K562 (cell line): ENCODE data around the gene DYNC1H1. TPM values are rescaled to one million over a fixed set of nuclear protein-coding genes. Genes with fewer than 3 reads are reported as not detected.

Source experiments
- ATAC-seq: fragments of 200-7000 bp; cut with Tn5 transposase; 3 replicates; pipeline ENCODE4 v1.9.1; 2020; ENCODE audit warnings: moderate library complexity
- BruUV-seq: library from RNA; stranded (reverse); fragments of 400-500 nt; replicated peaks from 2 replicates; lab custom pipeline; 2021; lab: Mats Ljungman, UMichigan
- CTCF ChIA-PET: fragments of 300-600 bp; formaldehyde crosslinking; extraction: SDS; loops from one replicate; lab custom pipeline; 2021; ENCODE audit warnings: low intra/inter-chr PET ratio; lab: Yijun Ruan, JAX
- POLR2A ChIA-PET: fragments of 300-600, 350-650 bp; sonication (Branson Sonifier 250); formaldehyde crosslinking; extraction: SDS; loops from one replicate; lab custom pipeline; 2021; ENCODE audit warnings: antibody characterized with exemption, inconsistent platforms; lab: Yijun Ruan, JAX
- DNase-seq, 4 experiments: peaks; one replicate each; pipeline versions ENCODE4 v3.0.0 to v3.0.0-alpha.2; 2011 to 2018; ENCODE audit warnings: low spot score in 3 of 4, mixed read lengths in 3 of 4; ENCODE audit errors: extremely low read depth in 1 of 4
- FAIRE-seq: peaks from 2 replicates; lab custom pipeline; 2011; peaks lifted over from hg19 to GRCh38; lab: Jason Lieb, UNC
- H2AFZ ChIP-seq: 2 replicates; pipeline ENCODE4 v1.6.0; 2011; ENCODE audit warnings: low read depth, low read length, control low read depth, inconsistent platforms
- H3K27ac ChIP-seq: fragments of 200-600 bp; 3 replicates; pipeline ENCODE4 v1.8.0; 2011; ENCODE audit warnings: low read depth, mild to moderate bottlenecking, control low read depth, inconsistent platforms, low read length, moderate library complexity, mixed read lengths; ENCODE audit errors: extremely low read depth
- H3K27me3 ChIP-seq, 2 experiments: fragments of 300-600 bp in 1 of 2; 2 replicates in 1 of 2; 3 replicates in 1 of 2; pipeline versions ENCODE4 v1.6.0 to v1.8.0; 2011; ENCODE audit warnings: inconsistent platforms in 2 of 2, low read length in 2 of 2, mild to moderate bottlenecking in 1 of 2, mixed read lengths in 1 of 2, moderate library complexity in 1 of 2; ENCODE audit not compliant: control insufficient read depth in 2 of 2, insufficient read depth in 2 of 2
- H3K36me3 ChIP-seq: fragments of 300-600 bp; 3 replicates; pipeline ENCODE4 v1.8.0; 2011; ENCODE audit warnings: mild to moderate bottlenecking, low read length, inconsistent platforms; ENCODE audit not compliant: control insufficient read depth, insufficient read depth
- H3K4me1 ChIP-seq, 2 experiments: fragments of 200-600 bp in 1 of 2; replicated peaks in 1 of 2; 2 replicates in 1 of 2; 3 replicates in 1 of 2; pipeline versions ENCODE4 v1.5.1 to v1.8.0; 2011; ENCODE audit warnings: inconsistent platforms in 2 of 2, low read length in 2 of 2, mild to moderate bottlenecking in 1 of 2, mixed read lengths in 1 of 2, moderate library complexity in 1 of 2; ENCODE audit not compliant: control insufficient read depth in 2 of 2, insufficient read depth in 2 of 2
- H3K4me2 ChIP-seq: 2 replicates; pipeline ENCODE4 v1.6.1; 2011; ENCODE audit warnings: low read length, control low read depth, inconsistent platforms, mixed read lengths; ENCODE audit not compliant: insufficient read depth
- H3K4me3 ChIP-seq: fragments of 200-600 bp; sonication (generic), shearing (Covaris generic); 2 replicates; pipeline ENCODE4 v1.5.1; 2016; ENCODE audit warnings: control low read depth, inconsistent platforms
- H3K79me2 ChIP-seq: fragments of 200-600 bp; 3 replicates; pipeline ENCODE4 v1.8.0; 2011; ENCODE audit warnings: low read length, inconsistent platforms; ENCODE audit not compliant: control insufficient read depth, insufficient read depth
- H3K9ac ChIP-seq, 2 experiments: 2 replicates each; pipeline versions ENCODE4 v1.6.0 to v1.6.1; 2011; ENCODE audit warnings: low read depth in 2 of 2, low read length in 2 of 2, control low read depth in 1 of 2, inconsistent platforms in 1 of 2, mild to moderate bottlenecking in 1 of 2, mixed read lengths in 1 of 2; ENCODE audit not compliant: insufficient read depth in 1 of 2
- H3K9me1 ChIP-seq: one replicate; pipeline ENCODE4 v1.6.0; 2011; ENCODE audit warnings: inconsistent platforms, mild to moderate bottlenecking, low read length, moderate library complexity; ENCODE audit not compliant: control insufficient read depth, insufficient read depth
- H3K9me3 ChIP-seq: replicated peaks from 2 replicates; pipeline ENCODE4 v1.5.1; 2011; ENCODE audit warnings: low read depth, low read length, inconsistent platforms; ENCODE audit not compliant: control insufficient read depth, insufficient read depth
- H4K20me1 ChIP-seq: replicated peaks from 2 replicates; pipeline ENCODE4 v1.6.1; 2011; ENCODE audit warnings: low read length, inconsistent platforms, mixed read lengths; ENCODE audit not compliant: control insufficient read depth, insufficient read depth
- BRD4 ChIP-seq: fragments of 200-600 bp; sonication (generic); IDR thresholded peaks from 2 replicates; pipeline ENCODE4 v1.6.1; 2017; ENCODE audit warnings: inconsistent platforms
- CAMTA2 ChIP-seq: fragments of 250-450 bp; sonication (Bioruptor Pico); conservative IDR thresholded peaks from 2 replicates; pipeline ENCODE4 v1.5.1; 2022
- CBX1 ChIP-seq: sonication (generic); IDR thresholded peaks from 2 replicates; pipeline ENCODE4 v1.6.1; 2016; ENCODE audit warnings: antibody characterized with exemption, low read depth, mild to moderate bottlenecking
- FOXJ3 ChIP-seq: sonication (generic); formaldehyde crosslinking; IDR thresholded peaks from 2 replicates; pipeline ENCODE4 v1.4.0; 2020; ENCODE audit warnings: mild to moderate bottlenecking, missing genetic modification reagents
- KLF10 ChIP-seq: fragments of 250-450 bp; sonication (Bioruptor Pico); IDR thresholded peaks from 2 replicates; pipeline ENCODE4 v1.6.1; 2021; ENCODE audit warnings: matching md5 sums
- NCOA2 ChIP-seq, 2 experiments: fragments of 450-650 bp; IDR thresholded peaks; 2 replicates each; pipeline ENCODE4 v1.6.1; 2018; ENCODE audit warnings: mild to moderate bottlenecking in 2 of 2, moderate library complexity in 1 of 2; ENCODE audit not compliant: partially characterized antibody in 2 of 2
- NR2F6 ChIP-seq: fragments of 450-650 bp; formaldehyde crosslinking; IDR thresholded peaks from 2 replicates; pipeline ENCODE4 v1.4.0; 2020; ENCODE audit warnings: mild to moderate bottlenecking
- PHTF2 ChIP-seq: fragments of 250-450 bp; sonication (Bioruptor Pico); IDR thresholded peaks from 2 replicates; pipeline ENCODE4 v1.5.0; 2021; ENCODE audit warnings: mild to moderate bottlenecking
- PPARD ChIP-seq: fragments of 250-450 bp; sonication (Bioruptor Pico); IDR thresholded peaks from 2 replicates; pipeline ENCODE4 v1.8.0; 2022; ENCODE audit warnings: inconsistent platforms, mild to moderate bottlenecking, moderate library complexity
- RB1 ChIP-seq: fragments of 450-650 bp; IDR thresholded peaks from 2 replicates; pipeline ENCODE4 v1.6.1; 2017; ENCODE audit warnings: low read depth, mild to moderate bottlenecking
- TAF9B ChIP-seq: fragments of 450-650 bp; IDR thresholded peaks from 2 replicates; pipeline ENCODE4 v1.6.1; 2018; ENCODE audit warnings: mild to moderate bottlenecking; ENCODE audit not compliant: partially characterized antibody
- TSC22D4 ChIP-seq: fragments of 450-650 bp; IDR thresholded peaks from 2 replicates; pipeline ENCODE4 v1.6.1; 2016; ENCODE audit warnings: missing genetic modification characterization, missing biosample characterization, control low read depth
- ZBTB7A ChIP-seq: IDR thresholded peaks from 2 replicates; pipeline ENCODE4 v1.6.1; 2011; ENCODE audit warnings: low read depth, mild to moderate bottlenecking, low read length, moderate library complexity, borderline replicate concordance; ENCODE audit not compliant: control insufficient read depth
- WGBS: fragments of 100-300 bp; shearing (Covaris generic); methylation state at CpG from one replicate; pipeline ENCODE4 v1.1.6; 2016; ENCODE audit warnings: low coverage, mixed read lengths; ENCODE audit not compliant: insufficient coverage; ENCODE audit errors: missing lambda C conversion rate; 5-methylcytosine and 5-hydroxymethylcytosine counted together
- in situ Hi-C: fragments of 300-500 bp; cut with MboI; formaldehyde crosslinking; loops from 4 replicates; pipeline ENCODE4 v1.15.0; 2018; ENCODE audit warnings: inconsistent platforms, mixed read lengths
- intact Hi-C: fragments of 100-400 bp; cut with micrococcal nuclease; formaldehyde crosslinking; loops from 2 replicates; pipeline ENCODE4 v1.14.2; 2022
- polyA plus RNA-seq, 8 experiments: library from polyadenylated mRNA; depleted of rRNA in 4 of 8; stranded (reverse) in 5 of 8; unstranded in 3 of 8; fragments of >200 nt; fragmentation: Nextera tagmentation in 2 of 8; fragmentation: Illumina TruSeq in 1 of 8; extraction: Ambion mirVana in 2 of 8; extraction: Trizol in 1 of 8; gene quantifications; 2 replicates each; pipeline versions ENCODE4 v1.2.1 to v1.2.3, GENCODE V29; 2011 to 2014; ENCODE audit warnings: inconsistent platforms in 1 of 8, missing spikeins in 1 of 8
- total RNA-seq, 7 experiments: library from RNA; depleted of rRNA in 6 of 7; stranded (reverse); fragments of >200 nt in 6 of 7; fragmentation: Illumina TruSeq in 2 of 7; extraction: Trizol in 2 of 7; gene quantifications; 2 replicates each; pipeline versions ENCODE4 v1.2.1 to v1.2.3, GENCODE V29; 2011 to 2021; ENCODE audit warnings: low replicate concordance in 1 of 7
- TF ChIP-seq, protein P1 (sequence below): fragments of 450-650 bp; IDR thresholded peaks from 2 replicates; pipeline ENCODE4 v1.6.1; 2016; ENCODE audit warnings: low read depth, mild to moderate bottlenecking, moderate library complexity
- TF ChIP-seq, protein P2 (sequence below): fragments of 250-450 bp; sonication (Bioruptor Pico); IDR thresholded peaks from 2 replicates; pipeline ENCODE4 v1.4.0; 2020
- TF ChIP-seq, protein P3 (sequence below): sonication (generic); formaldehyde crosslinking; IDR thresholded peaks from 2 replicates; pipeline ENCODE4 v1.8.0; 2022; ENCODE audit warnings: mild to moderate bottlenecking, low read depth, missing genetic modification reagents
- TF ChIP-seq, protein P4 (sequence below), 2 experiments: fragments of 200-800 bp in 1 of 2; sonication (Bioruptor generic) in 1 of 2; sonication (generic) in 1 of 2; formaldehyde crosslinking in 1 of 2; IDR thresholded peaks in 1 of 2; conservative IDR thresholded peaks in 1 of 2; 2 replicates each; pipeline versions ENCODE4 v1.5.0 to v1.6.1; 2016 to 2020; ENCODE audit warnings: missing compliant biosample characterization in 1 of 2, missing genetic modification characterization in 1 of 2, missing genetic modification reagents in 1 of 2

DYNC1H1 gene
- total and polyA plus RNA-seq, 9 of the 15 experiments (the other 6 are each of a cell fraction or from before 2014, with no cell fraction given) = 31.9 to 335 (median 115) TPM

DNA sequence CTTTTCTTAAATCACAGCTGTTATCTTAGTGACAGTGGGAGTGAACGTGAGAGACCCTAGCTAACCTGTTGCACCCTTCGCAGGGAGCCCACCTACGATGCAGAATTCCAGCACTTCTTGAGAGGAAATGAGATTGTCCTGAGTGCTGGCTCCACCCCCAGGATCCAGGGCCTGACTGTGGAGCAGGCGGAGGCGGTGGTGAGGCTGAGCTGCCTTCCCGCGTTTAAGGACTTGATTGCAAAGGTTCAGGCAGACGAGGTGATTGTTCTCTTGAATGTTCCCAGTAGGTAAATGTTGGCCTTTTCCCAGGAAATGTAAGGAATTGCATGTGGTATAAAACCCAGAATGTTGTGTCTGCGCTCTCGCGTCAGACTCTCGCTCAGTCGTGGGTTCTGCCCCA, 75.8 kb downstream of the DYNC1H1 start:
- H3K4me2 ChIP-seq = no peak overlapping the region
- no TSS peak for BruUV-seq
- H3K27me3 ChIP-seq = no peaks in the 10 kb centered on the region
- ATAC-seq (no peak), FAIRE-seq (no peak), DNase-seq (no peak)
- H2AFZ ChIP-seq = no peak overlapping the region
- no peaks in the 10 kb centered on the region for H3K4me1 ChIP-seq
- H3K9ac ChIP-seq = no peak overlapping the region
- H3K79me2 ChIP-seq = no peaks in the 10 kb centered on the region
- no peak overlapping the region for H3K4me3 ChIP-seq
- intact Hi-C loops = no loop called here
- in situ Hi-C loops = no loop called here
- H3K9me3 ChIP-seq = no peaks in the 10 kb centered on the region
- H3K36me3 ChIP-seq = peaks cover 91% of the 10 kb centered on the region
- no peaks in the 10 kb centered on the region for H3K9me1 ChIP-seq
- ChIA-PET CTCF (no interaction called here), POLR2A (no interaction called here)
- 89% methylated on average over 11 of the region's 13 CpGs for WGBS
- no peaks in the 10 kb centered on the region for H4K20me1 ChIP-seq
- no peak overlapping the region for H3K27ac ChIP-seq
- TF ChIP-seq NCOA2 (IDR thresholded peaks at IDR 0.05; ENCODE audit: partially characterized antibody in 2 of 2) (no peak), CAMTA2 (CRISPR knock-in tag) (no peak), FOXJ3 (CRISPR knock-in tag) (no peak), NR2F6 (CRISPR knock-in tag) (no peak), ZBTB7A (no peak), RB1 (no peak), BRD4 (no peak), PPARD (CRISPR knock-in tag) (no peak), TAF9B (no peak), TSC22D4 (tag) (no peak), PHTF2 (no peak), KLF10 (CRISPR knock-in tag) (no peak), CBX1 (no peak)
- TF ChIP-seq, protein P1, sequence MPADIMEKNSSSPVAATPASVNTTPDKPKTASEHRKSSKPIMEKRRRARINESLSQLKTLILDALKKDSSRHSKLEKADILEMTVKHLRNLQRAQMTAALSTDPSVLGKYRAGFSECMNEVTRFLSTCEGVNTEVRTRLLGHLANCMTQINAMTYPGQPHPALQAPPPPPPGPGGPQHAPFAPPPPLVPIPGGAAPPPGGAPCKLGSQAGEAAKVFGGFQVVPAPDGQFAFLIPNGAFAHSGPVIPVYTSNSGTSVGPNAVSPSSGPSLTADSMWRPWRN = no peak
- TF ChIP-seq, protein P2, sequence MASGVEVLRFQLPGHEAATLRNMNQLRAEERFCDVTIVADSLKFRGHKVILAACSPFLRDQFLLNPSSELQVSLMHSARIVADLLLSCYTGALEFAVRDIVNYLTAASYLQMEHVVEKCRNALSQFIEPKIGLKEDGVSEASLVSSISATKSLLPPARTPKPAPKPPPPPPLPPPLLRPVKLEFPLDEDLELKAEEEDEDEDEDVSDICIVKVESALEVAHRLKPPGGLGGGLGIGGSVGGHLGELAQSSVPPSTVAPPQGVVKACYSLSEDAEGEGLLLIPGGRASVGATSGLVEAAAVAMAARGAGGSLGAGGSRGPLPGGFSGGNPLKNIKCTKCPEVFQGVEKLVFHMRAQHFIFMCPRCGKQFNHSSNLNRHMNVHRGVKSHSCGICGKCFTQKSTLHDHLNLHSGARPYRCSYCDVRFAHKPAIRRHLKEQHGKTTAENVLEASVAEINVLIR (CRISPR knock-in tag) = no peak
- TF ChIP-seq, protein P3, sequence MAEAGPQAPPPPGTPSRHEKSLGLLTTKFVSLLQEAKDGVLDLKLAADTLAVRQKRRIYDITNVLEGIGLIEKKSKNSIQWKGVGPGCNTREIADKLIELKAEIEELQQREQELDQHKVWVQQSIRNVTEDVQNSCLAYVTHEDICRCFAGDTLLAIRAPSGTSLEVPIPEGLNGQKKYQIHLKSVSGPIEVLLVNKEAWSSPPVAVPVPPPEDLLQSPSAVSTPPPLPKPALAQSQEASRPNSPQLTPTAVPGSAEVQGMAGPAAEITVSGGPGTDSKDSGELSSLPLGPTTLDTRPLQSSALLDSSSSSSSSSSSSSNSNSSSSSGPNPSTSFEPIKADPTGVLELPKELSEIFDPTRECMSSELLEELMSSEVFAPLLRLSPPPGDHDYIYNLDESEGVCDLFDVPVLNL (CRISPR knock-in tag) = no peak
- TF ChIP-seq, protein P4, sequence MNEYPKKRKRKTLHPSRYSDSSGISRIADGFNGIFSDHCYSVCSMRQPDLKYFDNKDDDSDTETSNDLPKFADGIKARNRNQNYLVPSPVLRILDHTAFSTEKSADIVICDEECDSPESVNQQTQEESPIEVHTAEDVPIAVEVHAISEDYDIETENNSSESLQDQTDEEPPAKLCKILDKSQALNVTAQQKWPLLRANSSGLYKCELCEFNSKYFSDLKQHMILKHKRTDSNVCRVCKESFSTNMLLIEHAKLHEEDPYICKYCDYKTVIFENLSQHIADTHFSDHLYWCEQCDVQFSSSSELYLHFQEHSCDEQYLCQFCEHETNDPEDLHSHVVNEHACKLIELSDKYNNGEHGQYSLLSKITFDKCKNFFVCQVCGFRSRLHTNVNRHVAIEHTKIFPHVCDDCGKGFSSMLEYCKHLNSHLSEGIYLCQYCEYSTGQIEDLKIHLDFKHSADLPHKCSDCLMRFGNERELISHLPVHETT (CRISPR knock-in tag; conservative IDR thresholded peaks at IDR 0.05 in 1 of 2, IDR thresholded peaks at IDR 0.05 in 1 of 2) = no peak
